Fibroblast of lung (primary cell): ENCODE measurements around the gene NR1D1. TPM values are rescaled to one million over a fixed set of nuclear protein-coding genes. Genes with fewer than 3 reads are reported as not detected.

Experiments
- DNase-seq, 2 donors: peaks; one replicate each; pipeline versions ENCODE4 v3.0.0 to v3.0.0-alpha.2; 2010; ENCODE audit warnings: low read depth in 2 of 2
- H2AFZ ChIP-seq: 2 replicates; pipeline ENCODE4 v1.5.1; 2012; ENCODE audit warnings: low read length, control low read depth, inconsistent platforms
- H3K27ac ChIP-seq: 2 replicates; pipeline ENCODE4 v1.5.1; 2011; ENCODE audit warnings: low read length, control low read depth; ENCODE audit not compliant: insufficient read depth
- H3K27me3 ChIP-seq: 2 replicates; pipeline ENCODE4 v1.5.1; 2011; ENCODE audit warnings: mild to moderate bottlenecking, low read length; ENCODE audit not compliant: control insufficient read depth, insufficient read depth
- H3K36me3 ChIP-seq: 2 replicates; pipeline ENCODE4 v1.5.1; 2011; ENCODE audit warnings: low read length; ENCODE audit not compliant: control insufficient read depth, insufficient read depth
- H3K4me1 ChIP-seq: 2 replicates; pipeline ENCODE4 v1.5.1; 2011; ENCODE audit warnings: low read length; ENCODE audit not compliant: control insufficient read depth, insufficient read depth; ENCODE audit errors: extremely low read depth
- H3K4me2 ChIP-seq: 2 replicates; pipeline ENCODE4 v1.5.1; 2011; ENCODE audit warnings: low read length, control low read depth; ENCODE audit not compliant: insufficient read depth; ENCODE audit errors: extremely low read depth
- H3K4me3 ChIP-seq, 4 experiments: fragments of 200-600 bp in 1 of 4; sonication (generic) in 1 of 4; replicated peaks in 1 of 4; 2 replicates each; pipeline ENCODE4 v1.5.1; 2011 to 2016; ENCODE audit warnings: low read length in 4 of 4, low read depth in 3 of 4, mild to moderate bottlenecking in 3 of 4, control low read depth in 2 of 4, inconsistent platforms in 1 of 4, mixed read lengths in 1 of 4; ENCODE audit not compliant: insufficient read depth in 1 of 4; ENCODE audit errors: control extremely low read depth in 1 of 4
- H3K79me2 ChIP-seq: 2 replicates; pipeline ENCODE4 v1.5.1; 2012; ENCODE audit warnings: mild to moderate bottlenecking, low read length, inconsistent platforms; ENCODE audit not compliant: control insufficient read depth, insufficient read depth
- H3K9ac ChIP-seq: 2 replicates; pipeline ENCODE4 v1.5.1; 2011; ENCODE audit warnings: mild to moderate bottlenecking, low read length, control low read depth; ENCODE audit not compliant: insufficient read depth
- H3K9me3 ChIP-seq: 2 replicates; pipeline ENCODE4 v1.5.1; 2012; ENCODE audit warnings: low read depth, low read length; ENCODE audit not compliant: control insufficient read depth, insufficient read depth
- H4K20me1 ChIP-seq: 2 replicates; pipeline ENCODE4 v1.5.1; 2011; ENCODE audit warnings: low read length; ENCODE audit not compliant: control insufficient read depth, insufficient read depth; ENCODE audit errors: extremely low read depth
- EZH2 ChIP-seq: IDR thresholded peaks from 2 replicates; pipeline ENCODE4 v1.5.1; 2012; ENCODE audit warnings: low read length, control low read depth, mild to moderate bottlenecking; ENCODE audit errors: missing control alignments
- polyA plus RNA-seq, 2 donors: library from polyadenylated mRNA; depleted of rRNA in 1 of 2; stranded (reverse) in 1 of 2; unstranded in 1 of 2; fragments of >200 nt; gene quantifications; 2 replicates each; pipeline ENCODE4 v1.2.1, GENCODE V29; 2011 to 2012; ENCODE audit warnings: missing spikeins in 1 of 2
- total RNA-seq: library from RNA; depleted of rRNA; stranded (reverse); fragments of >200 nt; gene quantifications from 2 replicates; pipeline ENCODE4 v1.2.1, GENCODE V29; 2014
- TF ChIP-seq, protein P1 (sequence below), 2 donors: IDR thresholded peaks in 1 of 2; conservative IDR thresholded peaks in 1 of 2; 1 replicate in 1 of 2; 2 replicates in 1 of 2; pipeline ENCODE4 v1.5.1; 2011 to 2012; ENCODE audit warnings: low read length in 2 of 2, control low read depth in 1 of 2, inconsistent platforms in 1 of 2, low read depth in 1 of 2, mild to moderate bottlenecking in 1 of 2

The NR1D1 gene
- total and polyA plus RNA-seq, 2 donors (not counting 1 experiment from before 2014, with no cell fraction given) = 3.3 to 5.3 TPM

DNA sequence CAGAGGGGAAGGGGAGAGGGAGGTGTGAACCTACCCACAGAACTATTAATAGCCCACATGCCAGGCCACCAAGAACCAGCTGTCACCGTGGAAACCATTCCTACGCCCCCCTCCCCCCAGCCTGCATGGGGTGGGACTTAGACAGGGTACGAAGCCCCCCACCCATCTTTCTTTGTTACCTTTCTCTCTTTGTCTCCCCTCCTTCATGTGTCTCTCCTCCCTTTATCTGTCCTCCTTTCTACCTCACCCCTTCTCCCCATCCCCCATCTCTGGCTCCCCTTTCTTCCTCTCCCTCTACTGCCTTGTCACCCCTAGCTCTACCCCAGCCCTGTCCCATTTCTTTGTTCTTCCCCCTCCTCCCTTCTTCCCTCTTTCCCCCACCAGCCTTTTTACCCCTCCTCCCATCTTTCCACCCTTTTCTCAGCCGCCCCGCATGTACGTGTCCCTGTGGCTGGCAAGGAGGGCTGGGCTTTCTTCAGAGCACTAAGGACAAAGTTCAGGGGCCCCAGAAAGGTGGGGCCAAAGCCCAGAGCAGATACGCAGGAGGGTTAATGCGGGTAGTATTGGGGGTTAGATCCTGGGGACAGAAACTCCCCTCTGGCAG, 29.6 kb downstream of the NR1D1 start:
- peaks cover 20% of the 10 kb centered on the region for H3K79me2 ChIP-seq
- H3K9me3 ChIP-seq = no peaks in the 10 kb centered on the region
- no peak overlapping the region for H3K27ac ChIP-seq
- no peaks in the 10 kb centered on the region for H3K27me3 ChIP-seq
- no peak overlapping the region for H3K4me2 ChIP-seq
- H4K20me1 ChIP-seq = no peaks in the 10 kb centered on the region
- peaks cover 3% of the 10 kb centered on the region for H3K36me3 ChIP-seq
- H3K4me1 ChIP-seq = peaks cover 47% of the 10 kb centered on the region
- no peak for TF ChIP-seq EZH2
- TF ChIP-seq, protein P1, sequence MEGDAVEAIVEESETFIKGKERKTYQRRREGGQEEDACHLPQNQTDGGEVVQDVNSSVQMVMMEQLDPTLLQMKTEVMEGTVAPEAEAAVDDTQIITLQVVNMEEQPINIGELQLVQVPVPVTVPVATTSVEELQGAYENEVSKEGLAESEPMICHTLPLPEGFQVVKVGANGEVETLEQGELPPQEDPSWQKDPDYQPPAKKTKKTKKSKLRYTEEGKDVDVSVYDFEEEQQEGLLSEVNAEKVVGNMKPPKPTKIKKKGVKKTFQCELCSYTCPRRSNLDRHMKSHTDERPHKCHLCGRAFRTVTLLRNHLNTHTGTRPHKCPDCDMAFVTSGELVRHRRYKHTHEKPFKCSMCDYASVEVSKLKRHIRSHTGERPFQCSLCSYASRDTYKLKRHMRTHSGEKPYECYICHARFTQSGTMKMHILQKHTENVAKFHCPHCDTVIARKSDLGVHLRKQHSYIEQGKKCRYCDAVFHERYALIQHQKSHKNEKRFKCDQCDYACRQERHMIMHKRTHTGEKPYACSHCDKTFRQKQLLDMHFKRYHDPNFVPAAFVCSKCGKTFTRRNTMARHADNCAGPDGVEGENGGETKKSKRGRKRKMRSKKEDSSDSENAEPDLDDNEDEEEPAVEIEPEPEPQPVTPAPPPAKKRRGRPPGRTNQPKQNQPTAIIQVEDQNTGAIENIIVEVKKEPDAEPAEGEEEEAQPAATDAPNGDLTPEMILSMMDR (conservative IDR thresholded peaks at IDR 0.05 in 1 of 2, IDR thresholded peaks at IDR 0.05 in 1 of 2; ENCODE audit: low read depth in 1 of 2, low read length in 2 of 2) = no peak
- H2AFZ ChIP-seq = no peak overlapping the region
- no peak overlapping the region for H3K9ac ChIP-seq
- no peak for DNase-seq
- H3K4me3 ChIP-seq = no peak overlapping the region

DNA sequence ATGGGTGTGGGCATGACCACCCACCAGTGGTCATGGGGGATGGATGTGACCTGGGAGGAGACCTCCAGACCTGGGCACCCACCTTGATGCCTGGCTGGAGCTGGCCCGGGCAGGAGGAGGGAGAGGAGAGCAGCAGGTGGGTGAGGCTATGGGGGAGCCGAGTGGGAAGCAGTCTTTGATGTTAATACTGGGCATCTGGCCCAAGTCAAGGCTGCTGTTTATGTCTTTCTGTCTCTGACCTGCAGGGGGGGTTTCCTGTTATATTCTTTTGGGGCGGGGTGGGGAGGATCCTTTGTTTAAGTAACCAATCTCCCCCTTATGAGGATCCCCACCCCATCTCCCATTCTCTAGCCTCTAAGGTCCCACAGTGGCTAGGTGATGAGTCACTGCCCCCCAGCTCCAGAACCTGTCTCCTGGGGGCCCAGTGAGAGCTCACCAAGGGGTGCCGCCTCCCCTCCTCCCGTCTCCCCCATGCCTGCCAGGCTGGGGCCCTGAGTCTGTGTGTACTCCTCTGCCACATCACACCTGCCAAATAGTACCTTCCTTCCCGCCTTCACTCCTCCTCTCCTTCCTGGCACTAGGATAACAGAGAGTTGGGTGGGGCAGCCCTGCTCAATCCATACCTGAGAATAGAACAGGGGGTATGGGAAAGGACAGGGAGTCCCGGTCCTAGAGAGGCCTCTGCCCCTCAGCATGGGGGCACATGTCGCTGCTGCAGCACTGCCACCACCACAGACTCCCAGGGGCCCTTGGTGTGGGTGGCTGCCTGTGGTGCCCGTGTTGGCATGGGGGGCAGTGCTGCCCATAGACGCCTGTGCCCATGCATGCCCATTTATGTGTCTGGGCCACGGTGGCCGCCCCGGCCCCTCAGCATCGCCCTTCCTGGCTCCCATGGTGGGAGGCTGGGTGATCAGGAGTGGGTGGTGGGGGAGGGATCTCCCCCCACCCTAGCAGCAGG, 30.4 kb downstream of the NR1D1 start:
- no peak overlapping the region for H3K27ac ChIP-seq
- H3K36me3 ChIP-seq = peaks cover 3% of the 10 kb centered on the region
- H3K79me2 ChIP-seq = peaks cover 23% of the 10 kb centered on the region
- no peak overlapping the region for H2AFZ ChIP-seq
- TF ChIP-seq, protein P1 (conservative IDR thresholded peaks at IDR 0.05 in 1 of 2, IDR thresholded peaks at IDR 0.05 in 1 of 2; ENCODE audit: low read depth in 1 of 2, low read length in 2 of 2) = peak; percentile 18 to 51
- no peak for TF ChIP-seq EZH2
- H3K9me3 ChIP-seq = no peaks in the 10 kb centered on the region
- DNase-seq = peak; percentile 51 to 56
- peak overlapping the region; percentile 71 for H3K4me2 ChIP-seq
- H3K27me3 ChIP-seq = no peaks in the 10 kb centered on the region
- H3K9ac ChIP-seq = no peak overlapping the region
- H3K4me1 ChIP-seq = peaks cover 43% of the 10 kb centered on the region
- H3K4me3 ChIP-seq = peak overlapping the region in 1 of 4 experiments; percentile 45
- H4K20me1 ChIP-seq = no peaks in the 10 kb centered on the region
